ENCODE results near the gene ANXA2R. TPM values are rescaled to one million over a fixed set of nuclear protein-coding genes. Genes with fewer than 3 reads are reported as not detected.
"Not testable (repeated sequence)": the region's sequence is repeated elsewhere in the genome, so short reads cannot be mapped to it uniquely, and the experiment has no call there.

Gene ANXA2R
- total RNA-seq, 6 donors from 2014 or later, result 2.0 to 25.1 (median 4.3) TPM

GRCh38 chr5:43061352-43062075 lies 21.4 kb upstream of the ANXA2R start:
- DNase-seq, result no peak
- no peaks in the 10 kb centered on the region for H3K9me3 ChIP-seq

GRCh38 chr5:43060020-43060419 lies 19.9 kb upstream of the ANXA2R start:
- H3K36me3 ChIP-seq; H3K27me3 ChIP-seq; ATAC-seq (ENCODE audit: low FRiP score in 2 of 2); H3K27ac ChIP-seq; H3K4me3 ChIP-seq; H3K9me3 ChIP-seq; DNase-seq: not testable (repeated sequence)
- H3K4me1 ChIP-seq, result peaks cover 3 to 12% (median 10%) of the 10 kb centered on the region in 4 donors
- 93 to 100% methylated on average over 2 of the region's 2 CpGs for WGBS, 2 donors

More at GRCh38 chr5:43061352-43062075, 21.4 kb upstream of the ANXA2R start:
- ATAC-seq (ENCODE audit: low FRiP score in 2 of 2), result no peak
- H3K36me3 ChIP-seq, result no peaks in the 10 kb centered on the region
- TF ChIP-seq POLR2A (IDR thresholded peaks at IDR 0.05), result no peak
- TF ChIP-seq EP300 (IDR thresholded peaks at IDR 0.05), result no peak
- TF ChIP-seq POLR2AphosphoS5 (IDR thresholded peaks at IDR 0.05), result no peak
- no peak for TF ChIP-seq CTCF (IDR thresholded peaks at IDR 0.05)
- no peaks in the 10 kb centered on the region for H3K27me3 ChIP-seq
- H3K27ac ChIP-seq, result no peak overlapping the region
- 74 to 88% methylated on average over 3 to 5 of the region's 5 CpGs for WGBS, 2 donors
- peaks cover 3 to 12% (median 10%) of the 10 kb centered on the region in 4 donors for H3K4me1 ChIP-seq
- H3K4me3 ChIP-seq, result no peak overlapping the region

- not testable (repeated sequence) for H3K4me1 ChIP-seq; DNase-seq; H3K4me3 ChIP-seq; H3K9me3 ChIP-seq; ATAC-seq (ENCODE audit: low FRiP score in 2 of 2); H3K27ac ChIP-seq; H3K27me3 ChIP-seq
- 68 to 97% methylated on average over 2 of the region's 2 CpGs for WGBS, 2 donors
- H3K36me3 ChIP-seq, result peaks cover 0 to 16% (median 0%) of the 10 kb centered on the region in 4 donors
These were observed 15.0 kb upstream of the ANXA2R start for GRCh38 chr5:43055098-43055497.

- Histone ChIP-seq H3K4me3 (no peak overlapping the region), H3K27ac (no peak overlapping the region), H3K9me3 (no peaks in the 10 kb centered on the region), H3K4me1 (no peaks in the 10 kb centered on the region), H3K36me3 (peaks cover 0 to 16% (median 0%) of the 10 kb centered on the region in 4 donors), H3K27me3 (no peaks in the 10 kb centered on the region)
- ATAC-seq (ENCODE audit: low FRiP score in 2 of 2), result no peak
- DNase-seq, result no peak
- 93 to 100% methylated on average over 2 of the region's 2 CpGs for WGBS, 2 donors
- TF ChIP-seq POLR2AphosphoS5 (IDR thresholded peaks at IDR 0.05), result no peak
- TF ChIP-seq CTCF (IDR thresholded peaks at IDR 0.05), result no peak
These were observed 11.6 kb upstream of the ANXA2R start for GRCh38 chr5:43051684-43052083.

GRCh38 chr5:43050384-43050783 lies 10.3 kb upstream of the ANXA2R start:
- TF ChIP-seq CTCF (IDR thresholded peaks at IDR 0.05) (no peak), POLR2A (IDR thresholded peaks at IDR 0.05) (no peak), EP300 (IDR thresholded peaks at IDR 0.05) (no peak), POLR2AphosphoS5 (IDR thresholded peaks at IDR 0.05) (no peak)
- H3K4me1 ChIP-seq, result no peaks in the 10 kb centered on the region
- DNase-seq (no peak), ATAC-seq (ENCODE audit: low FRiP score in 2 of 2) (no peak)
- H3K9me3 ChIP-seq, result no peaks in the 10 kb centered on the region
- no peaks in the 10 kb centered on the region for H3K27me3 ChIP-seq
- WGBS, 2 donors, result 69 to 77% methylated on average over 4 of the region's 4 CpGs
- H3K27ac ChIP-seq, result no peak overlapping the region
- peaks cover 0 to 16% (median 0%) of the 10 kb centered on the region in 4 donors for H3K36me3 ChIP-seq
- H3K4me3 ChIP-seq, result no peak overlapping the region

GRCh38 chr5:43049236-43049635 lies 9.1 kb upstream of the ANXA2R start:
- DNase-seq (no peak), ATAC-seq (ENCODE audit: low FRiP score in 2 of 2) (no peak)
- Histone ChIP-seq H3K4me3 (no peak overlapping the region), H3K9me3 (no peaks in the 10 kb centered on the region), H3K36me3 (peaks cover 0 to 16% (median 0%) of the 10 kb centered on the region in 4 donors), H3K27ac (no peak overlapping the region), H3K4me1 (peaks cover 0 to 5% (median 0%) of the 10 kb centered on the region in 4 donors), H3K27me3 (no peaks in the 10 kb centered on the region)
- TF ChIP-seq CTCF (IDR thresholded peaks at IDR 0.05) (no peak), POLR2A (IDR thresholded peaks at IDR 0.05) (no peak), EP300 (IDR thresholded peaks at IDR 0.05) (no peak), POLR2AphosphoS5 (IDR thresholded peaks at IDR 0.05) (no peak)
- WGBS, 2 donors, result 90 to 95% methylated on average over 5 of the region's 5 CpGs
